CD4-positive, alpha-beta T cell treated with Interleukin-4 for 4 hours (primary cell): ENCODE measurements around the gene RPAP2.
"Not testable (repeated sequence)": the region's sequence is repeated elsewhere in the genome, so short reads cannot be mapped to it uniquely, and the experiment has no call there.

ENCODE experiments used
- DNase-seq: peaks from one replicate; pipeline ENCODE4 v3.0.0-alpha.2; 2020

The RPAP2 gene

GRCh38 chr1:92377991-92378390 lies 79.1 kb downstream of the RPAP2 start:
- not testable (repeated sequence) for DNase-seq

GRCh38 chr1:92380867-92381266 lies 82.0 kb downstream of the RPAP2 start:
- DNase-seq = no peak

DNA sequence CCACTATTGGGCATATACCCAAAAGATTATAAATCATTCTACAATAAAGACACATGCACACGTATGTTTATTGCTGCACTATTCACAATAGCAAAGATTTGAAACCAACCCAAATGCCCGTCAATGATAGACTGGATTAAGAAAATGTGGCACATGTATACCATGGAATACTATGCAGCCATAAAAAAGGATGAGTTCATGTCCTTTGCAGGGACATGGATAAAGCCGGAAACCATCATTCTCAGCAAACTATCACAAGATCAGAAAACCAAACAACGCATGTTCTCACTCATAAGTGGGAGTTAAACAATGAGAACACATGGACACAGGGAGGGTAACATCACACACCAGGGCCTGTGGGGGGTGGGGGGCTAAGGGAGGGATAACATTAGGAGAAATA lies 95.1 kb downstream of the RPAP2 start:
- DNase-seq = not testable (repeated sequence)

DNA sequence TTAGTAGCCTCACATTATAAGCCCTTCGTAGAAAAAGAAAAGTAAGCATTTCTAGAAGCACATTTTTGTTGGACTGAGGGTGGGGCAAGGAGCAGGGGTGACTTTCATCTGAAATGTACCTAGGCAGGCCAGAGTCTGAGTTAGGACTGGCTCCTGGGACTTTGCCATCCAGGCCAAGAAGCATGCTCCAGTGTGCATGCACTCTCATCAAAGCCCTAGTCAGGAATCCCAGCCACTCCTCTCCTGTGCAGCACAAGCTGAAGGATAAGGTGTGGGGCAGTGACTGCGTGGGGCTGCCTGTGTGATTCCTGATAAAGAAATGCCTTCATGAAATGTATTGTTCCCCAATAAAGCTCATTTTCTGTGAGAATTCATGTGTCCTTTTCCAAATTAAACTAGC lies 99.7 kb downstream of the RPAP2 start:
- no peak for DNase-seq

GRCh38 chr1:92399076-92399475 lies 100.2 kb downstream of the RPAP2 start:
- DNase-seq = no peak

DNA sequence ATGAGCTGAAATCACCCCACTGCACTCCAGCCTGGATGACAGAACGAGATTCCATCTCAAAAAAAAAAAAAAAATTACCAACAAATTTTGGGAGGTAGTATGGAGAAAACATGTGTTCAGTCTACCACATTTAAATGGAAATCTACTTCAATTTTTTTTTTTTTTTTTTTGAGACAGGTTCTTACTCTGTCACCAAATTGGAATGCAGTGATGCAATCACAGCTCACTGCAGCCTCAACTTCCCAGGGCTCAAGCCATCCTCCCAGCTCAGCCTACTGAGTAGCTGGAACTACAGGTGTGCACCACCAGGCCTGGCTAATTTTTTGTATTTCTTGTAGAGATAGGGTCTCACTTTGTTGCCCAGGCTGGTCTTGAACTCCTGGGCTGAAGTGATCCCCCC lies 105.8 kb downstream of the RPAP2 start:
- DNase-seq = no peak

GRCh38 chr1:92408825-92409224 lies 110.0 kb downstream of the RPAP2 start:
- no peak for DNase-seq

GRCh38 chr1:92409946-92410549 lies 111.2 kb downstream of the RPAP2 start:
- no peak for DNase-seq

DNA sequence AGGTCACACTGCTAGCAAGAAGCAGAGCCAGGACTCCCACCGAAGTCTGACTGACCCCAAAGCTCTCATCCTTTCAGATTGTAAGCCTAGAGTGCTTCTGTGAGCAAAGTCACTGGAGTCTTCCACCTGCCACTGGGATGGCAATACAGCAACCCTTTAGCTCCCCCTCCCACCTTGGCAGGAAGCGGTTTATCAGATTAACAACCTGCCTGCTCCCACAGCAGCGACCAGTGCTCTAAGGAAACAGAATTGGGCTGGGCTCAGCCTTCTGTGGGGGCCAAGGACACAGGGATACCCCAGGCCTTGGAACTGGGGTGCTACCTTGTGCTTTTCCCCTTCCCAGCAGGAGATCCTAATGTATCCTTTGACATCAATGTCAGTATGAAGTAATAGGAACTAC lies 111.8 kb downstream of the RPAP2 start:
- DNase-seq = peak; percentile 40

GRCh38 chr1:92411511-92411910 lies 112.7 kb downstream of the RPAP2 start:
- DNase-seq = peak; percentile 19

GRCh38 chr1:92419642-92420041 lies 120.8 kb downstream of the RPAP2 start:
- no peak for DNase-seq

DNA sequence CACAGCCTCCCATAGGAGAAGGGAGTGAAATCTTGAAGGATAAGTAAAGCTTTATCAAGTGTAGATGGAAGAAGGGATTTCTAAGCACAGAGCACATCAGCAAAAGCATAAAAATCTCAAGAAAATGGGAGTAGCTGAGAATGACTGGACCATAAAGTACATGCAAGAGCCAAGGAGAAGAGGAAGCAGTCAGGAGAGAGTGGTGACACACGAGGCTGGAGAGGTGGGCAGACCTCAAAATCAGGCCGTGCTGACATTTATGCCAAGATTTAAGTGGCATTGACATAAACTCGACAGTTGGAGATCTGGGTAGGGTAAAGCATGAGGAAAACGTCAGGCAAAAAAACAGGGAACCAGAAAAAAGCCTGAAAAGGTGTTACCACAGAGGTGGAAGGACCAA lies 125.5 kb downstream of the RPAP2 start:
- DNase-seq = no peak

DNA sequence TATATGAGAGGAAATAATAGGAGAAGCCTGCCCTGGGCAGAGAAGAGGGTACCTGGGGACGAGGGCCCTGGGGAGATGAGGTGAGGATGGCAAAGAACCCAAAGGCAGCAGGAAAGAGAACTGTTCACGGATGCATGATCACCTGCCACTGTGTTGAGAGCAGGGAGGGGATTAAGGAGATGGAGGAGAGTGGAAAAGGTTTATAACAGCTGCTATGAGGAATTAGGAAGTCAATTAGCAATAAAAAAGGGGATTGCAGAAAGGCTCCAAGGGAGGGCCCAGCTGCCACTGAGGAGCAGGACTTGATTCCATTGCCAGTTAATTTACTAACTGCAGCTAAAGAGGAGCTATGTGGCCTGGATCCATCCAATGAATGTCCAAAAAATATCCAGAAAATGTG lies 126.8 kb downstream of the RPAP2 start:
- DNase-seq = no peak

DNA sequence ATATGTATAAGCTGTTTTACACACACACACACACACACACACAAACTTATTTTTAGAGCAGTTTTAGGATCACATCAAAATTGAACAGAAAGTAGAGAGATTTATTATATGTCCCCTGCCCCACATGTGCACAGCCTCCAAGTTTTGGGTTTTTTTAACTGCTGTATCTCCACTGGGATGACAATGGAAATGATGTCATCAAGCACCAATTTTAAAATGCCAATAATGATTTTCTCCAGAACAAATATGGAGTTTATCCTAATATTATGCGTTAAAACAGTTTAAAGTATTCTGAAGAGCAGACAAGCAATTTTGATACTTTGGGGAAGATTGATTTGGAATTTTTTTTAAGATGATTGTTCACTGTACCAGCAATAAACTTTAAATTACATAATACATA lies 131.2 kb downstream of the RPAP2 start:
- DNase-seq = no peak

- DNase-seq = not testable (repeated sequence)
These were observed 135.7 kb downstream of the RPAP2 start for GRCh38 chr1:92434572-92434971.

GRCh38 chr1:92439291-92439690 lies 140.4 kb downstream of the RPAP2 start:
- DNase-seq = peak; percentile 6

DNA sequence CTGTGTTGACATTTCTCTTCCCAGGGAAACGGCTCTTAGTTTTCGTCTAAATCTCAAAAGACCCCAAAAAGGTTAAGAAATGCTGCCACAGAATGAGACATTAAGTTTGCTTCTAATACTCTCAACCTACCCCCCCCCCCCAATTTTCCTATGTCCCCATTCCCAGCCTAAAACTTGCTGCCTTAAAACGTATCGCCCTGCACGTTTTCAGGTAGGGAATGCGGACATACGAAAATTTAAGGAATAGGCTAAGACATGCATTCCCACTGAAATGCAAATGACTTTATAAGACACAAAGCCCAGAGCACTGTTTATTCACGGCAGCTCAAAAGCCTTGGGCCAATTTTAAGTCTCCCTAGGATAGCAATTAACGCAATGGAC lies 142.4 kb downstream of the RPAP2 start:
- DNase-seq = no peak

- DNase-seq = no peak
These were observed 143.0 kb downstream of the RPAP2 start for GRCh38 chr1:92441697-92442342.

- DNase-seq = no peak
These were observed 143.5 kb downstream of the RPAP2 start for GRCh38 chr1:92442351-92442750.

- no peak for DNase-seq
These were observed 145.0 kb downstream of the RPAP2 start for GRCh38 chr1:92443893-92444292.

GRCh38 chr1:92444351-92444750 lies 145.5 kb downstream of the RPAP2 start:
- no peak for DNase-seq

- DNase-seq = no peak
These were observed 147.0 kb downstream of the RPAP2 start for GRCh38 chr1:92445865-92446264.

GRCh38 chr1:92446546-92446945 lies 147.7 kb downstream of the RPAP2 start:
- no peak for DNase-seq

DNA sequence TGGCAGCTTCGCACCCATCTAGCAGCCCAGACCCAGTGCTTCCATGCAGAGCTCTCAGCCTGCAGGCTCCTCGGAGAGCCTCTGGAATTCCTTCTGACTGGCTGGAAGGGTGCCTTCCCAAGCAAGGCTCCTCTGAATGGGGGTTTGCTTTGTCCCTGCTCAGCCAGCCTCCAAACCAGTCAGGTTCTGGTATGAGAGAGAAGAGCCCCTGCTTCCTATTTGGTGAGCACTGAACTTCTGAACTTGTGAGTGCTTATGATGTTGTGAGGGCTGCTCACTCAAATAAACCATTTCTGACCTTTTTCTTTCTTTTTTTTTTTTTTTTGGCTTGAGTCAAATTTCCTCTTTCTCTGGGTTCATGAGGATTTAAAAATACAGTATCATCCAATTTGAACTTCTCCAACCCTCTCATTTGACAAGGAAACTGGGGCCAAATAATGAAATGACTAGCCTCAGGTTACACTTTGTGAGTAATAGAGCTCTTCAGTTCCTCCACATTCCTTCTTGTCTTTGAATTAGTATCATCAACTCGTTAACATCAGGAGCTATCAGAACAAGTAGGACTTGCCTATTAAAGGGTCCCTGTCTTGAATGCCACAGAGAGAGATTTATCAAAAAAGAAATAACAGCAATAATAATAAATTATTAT lies 148.3 kb downstream of the RPAP2 start:
- no peak for DNase-seq

DNA sequence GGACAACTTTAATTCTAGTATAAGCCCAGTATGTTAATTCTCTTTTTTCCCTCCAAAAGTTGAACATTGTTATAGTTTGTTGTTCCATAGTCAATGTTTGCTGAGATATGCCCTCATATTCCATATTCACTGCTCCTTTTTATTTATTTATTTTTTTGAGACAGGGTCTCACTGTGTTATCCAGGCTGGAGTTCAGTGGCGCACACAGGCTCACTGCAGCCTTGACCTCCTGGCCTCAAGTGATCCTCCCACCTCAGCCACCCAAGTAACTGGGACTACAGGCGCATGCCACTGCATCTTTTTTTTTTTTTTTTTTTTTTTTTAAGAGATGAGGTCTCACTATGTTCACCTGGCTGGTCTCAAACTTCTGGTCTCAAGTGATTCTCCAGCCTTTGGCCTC lies 149.1 kb downstream of the RPAP2 start:
- no peak for DNase-seq
